Activated T-helper 1 cell treated with Interleukin-2 at 50 U/mL for 16 hours (primary cell): ENCODE measurements around the gene DUS3L.

Source experiments
- DNase-seq: peaks from one replicate; pipeline ENCODE4 v3.0.0-alpha.2; 2020; ENCODE audit warnings: low read depth

Gene DUS3L, protein sequence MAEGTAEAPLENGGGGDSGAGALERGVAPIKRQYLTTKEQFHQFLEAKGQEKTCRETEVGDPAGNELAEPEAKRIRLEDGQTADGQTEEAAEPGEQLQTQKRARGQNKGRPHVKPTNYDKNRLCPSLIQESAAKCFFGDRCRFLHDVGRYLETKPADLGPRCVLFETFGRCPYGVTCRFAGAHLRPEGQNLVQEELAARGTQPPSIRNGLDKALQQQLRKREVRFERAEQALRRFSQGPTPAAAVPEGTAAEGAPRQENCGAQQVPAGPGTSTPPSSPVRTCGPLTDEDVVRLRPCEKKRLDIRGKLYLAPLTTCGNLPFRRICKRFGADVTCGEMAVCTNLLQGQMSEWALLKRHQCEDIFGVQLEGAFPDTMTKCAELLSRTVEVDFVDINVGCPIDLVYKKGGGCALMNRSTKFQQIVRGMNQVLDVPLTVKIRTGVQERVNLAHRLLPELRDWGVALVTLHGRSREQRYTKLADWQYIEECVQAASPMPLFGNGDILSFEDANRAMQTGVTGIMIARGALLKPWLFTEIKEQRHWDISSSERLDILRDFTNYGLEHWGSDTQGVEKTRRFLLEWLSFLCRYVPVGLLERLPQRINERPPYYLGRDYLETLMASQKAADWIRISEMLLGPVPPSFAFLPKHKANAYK

DNA sequence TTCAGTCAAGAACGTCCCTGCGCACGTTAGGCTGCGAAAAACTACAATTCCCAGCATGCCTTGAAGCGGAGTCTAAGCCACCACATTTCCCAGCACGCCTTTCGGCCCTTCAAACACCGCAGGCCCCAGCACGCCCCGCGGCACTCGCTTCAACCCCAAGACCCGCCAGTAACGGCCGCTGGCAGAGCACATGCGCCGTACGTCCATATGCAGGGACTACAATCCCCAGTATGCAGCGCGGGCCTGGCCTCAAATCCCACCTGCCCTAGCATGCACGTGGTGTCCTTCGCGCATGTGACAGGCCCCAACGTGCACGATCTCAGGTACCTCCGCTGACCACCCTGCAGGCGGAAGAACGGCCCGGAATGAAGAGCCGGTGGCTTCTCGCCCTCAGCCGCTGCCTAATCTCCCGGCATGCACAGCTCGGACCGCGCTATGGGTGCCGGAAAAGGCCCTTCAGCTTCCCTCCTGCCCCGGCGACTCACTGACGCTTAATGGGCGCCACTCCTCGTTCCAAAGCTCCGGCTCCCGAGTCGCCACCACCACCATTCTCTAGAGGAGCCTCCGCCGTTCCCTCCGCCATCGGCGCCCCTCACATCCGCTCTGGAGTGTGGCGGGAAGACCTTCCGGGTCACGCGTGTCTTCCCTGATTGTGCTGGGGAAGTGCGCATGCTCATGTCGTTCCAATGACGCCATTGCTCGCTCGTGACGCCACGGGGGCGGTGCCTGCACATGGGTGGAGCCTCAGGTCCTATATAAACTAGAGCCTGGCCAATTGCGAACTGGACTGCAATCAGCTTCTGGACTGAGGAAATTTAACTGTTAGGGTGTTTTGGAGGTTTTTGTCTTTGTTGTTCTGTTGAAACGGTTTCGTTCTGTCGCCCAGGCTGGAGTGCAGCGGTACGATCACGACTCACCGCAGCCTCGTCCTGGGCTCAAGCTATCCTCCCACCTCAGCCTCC lies at the start of gene DUS3L:
Gene DUS3L (minus strand): TSS at position 605 of the 962 bp plus-strand sequence. CDS start 22 bp downstream, at position 583.
- peak; percentile 91 for DNase-seq

DNA sequence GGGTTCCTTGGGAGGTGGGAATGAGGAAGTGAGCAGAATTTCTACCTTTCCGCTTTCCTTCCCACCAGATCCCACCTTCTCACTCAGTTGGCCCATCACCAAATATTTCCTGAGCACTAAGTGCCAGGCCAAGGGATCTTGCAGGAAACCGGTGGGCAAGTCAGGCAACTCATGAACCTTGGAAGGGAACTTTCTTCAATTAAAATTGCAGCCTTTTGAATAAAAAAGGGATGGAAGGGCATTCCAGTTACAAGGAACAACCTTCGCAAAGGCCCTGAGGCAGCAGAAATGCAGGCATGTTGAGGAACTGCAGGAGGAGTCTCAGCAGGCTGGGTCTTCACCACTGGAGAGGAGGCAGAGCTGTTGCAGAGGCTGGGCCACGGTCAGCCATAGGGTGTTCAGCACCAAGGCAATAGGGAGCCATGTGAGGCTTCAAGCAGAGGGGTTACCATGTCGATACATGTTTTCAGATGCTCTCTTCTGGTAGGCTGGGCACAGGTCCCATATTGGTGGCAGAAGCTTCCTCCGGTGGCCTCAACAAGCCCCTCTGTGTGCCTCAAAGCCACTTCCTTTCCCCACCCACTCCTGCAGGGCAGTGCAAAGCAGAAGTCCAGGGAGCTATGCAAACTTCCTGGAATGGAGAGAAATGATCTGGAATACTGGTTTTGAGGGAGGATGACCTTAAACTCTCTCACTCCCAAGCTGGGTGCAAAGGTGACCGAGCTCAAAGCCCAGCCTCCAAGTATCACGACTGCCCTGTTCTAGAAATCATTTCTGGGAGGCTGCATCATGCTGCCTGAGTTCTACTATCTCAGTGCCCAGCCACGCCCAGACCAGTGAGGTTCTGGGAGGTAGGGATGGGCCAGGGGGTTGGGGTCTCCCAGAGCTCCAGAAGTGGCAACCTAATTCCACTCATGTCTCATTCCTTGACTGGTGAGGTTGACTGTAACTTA lies 48.4 kb upstream of the DUS3L start, which contains the start of gene FUT6:
Gene FUT6 (minus strand): TSS at position 638 of the 953 bp plus-strand sequence. CDS start 7,135 bp downstream, outside the sequence.
- no peak for DNase-seq

GRCh38 chr19:5838353-5839064 lies 47.5 kb upstream of the DUS3L start:
- DNase-seq: no peak

DNA sequence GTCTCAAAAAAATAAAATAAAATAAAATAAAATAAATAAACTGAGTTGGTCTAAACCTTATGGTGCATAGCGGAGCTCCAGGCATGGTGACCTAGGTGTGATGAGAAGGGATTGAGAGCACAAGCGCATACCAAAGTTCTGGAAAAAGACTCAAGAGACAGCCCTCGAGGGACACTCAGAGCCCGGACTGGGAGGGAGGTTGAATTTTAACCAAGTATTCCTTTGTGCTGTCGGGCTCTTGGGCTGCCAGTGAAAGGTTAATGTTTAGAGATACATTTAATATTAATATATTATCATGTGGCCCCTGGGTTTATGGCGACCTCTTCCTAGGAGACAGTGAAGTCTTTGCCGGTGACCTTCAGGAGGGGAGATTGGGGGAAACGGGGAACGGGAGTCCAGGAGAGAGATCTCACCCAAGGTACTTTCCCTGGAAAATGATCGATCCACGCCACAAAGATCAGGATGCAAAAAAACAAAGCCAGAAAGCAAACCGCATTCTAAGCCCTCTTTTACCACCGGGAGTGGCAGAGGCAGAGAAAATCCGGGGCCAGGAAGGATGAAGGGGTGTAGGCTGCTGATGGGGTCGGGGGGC lies 46.9 kb upstream of the DUS3L start:
- DNase-seq: no peak

DNA sequence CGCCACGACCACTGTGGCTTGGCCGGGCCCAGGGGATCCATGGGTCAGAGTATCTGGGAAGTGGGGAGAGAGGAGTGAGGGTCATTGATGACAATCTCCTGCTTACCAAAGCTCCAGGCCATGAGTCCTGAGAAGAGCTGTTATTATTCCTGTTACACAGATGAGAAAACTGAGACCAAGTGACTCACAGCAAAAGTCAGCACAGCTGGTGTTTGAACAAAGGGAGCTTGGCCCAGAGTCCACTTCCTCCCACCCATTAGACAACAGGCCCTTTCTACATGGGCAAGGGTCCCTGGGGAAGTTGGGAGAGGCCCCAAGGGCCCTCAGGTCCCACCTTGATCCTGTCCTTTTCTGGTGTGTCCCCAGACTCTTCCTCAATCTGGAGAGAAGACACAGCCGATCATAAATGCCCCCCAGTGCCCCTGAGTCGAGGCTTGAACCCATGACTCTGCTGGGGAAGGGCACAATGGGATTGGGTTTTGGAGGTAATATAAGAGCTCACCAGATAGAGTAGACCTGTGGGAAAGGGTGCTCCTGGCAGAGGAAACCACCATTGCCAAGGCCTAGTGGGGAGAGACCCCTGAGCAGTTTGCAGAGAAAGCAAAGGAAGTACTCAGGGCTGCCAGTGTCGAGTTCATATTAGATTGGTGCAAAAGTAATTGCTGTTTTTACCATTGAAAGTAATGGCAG lies 41.7 kb upstream of the DUS3L start:
- no peak for DNase-seq

GRCh38 chr19:5832061-5832460 lies 41.1 kb upstream of the DUS3L start:
- DNase-seq: no peak

- no peak for DNase-seq
These were observed 40.2 kb upstream of the DUS3L start for GRCh38 chr19:5831159-5831558.

- no peak for DNase-seq
These were observed 38.8 kb upstream of the DUS3L start for GRCh38 chr19:5829567-5830310.

GRCh38 chr19:5828661-5829566 lies 38.0 kb upstream of the DUS3L start:
- no peak for DNase-seq

DNA sequence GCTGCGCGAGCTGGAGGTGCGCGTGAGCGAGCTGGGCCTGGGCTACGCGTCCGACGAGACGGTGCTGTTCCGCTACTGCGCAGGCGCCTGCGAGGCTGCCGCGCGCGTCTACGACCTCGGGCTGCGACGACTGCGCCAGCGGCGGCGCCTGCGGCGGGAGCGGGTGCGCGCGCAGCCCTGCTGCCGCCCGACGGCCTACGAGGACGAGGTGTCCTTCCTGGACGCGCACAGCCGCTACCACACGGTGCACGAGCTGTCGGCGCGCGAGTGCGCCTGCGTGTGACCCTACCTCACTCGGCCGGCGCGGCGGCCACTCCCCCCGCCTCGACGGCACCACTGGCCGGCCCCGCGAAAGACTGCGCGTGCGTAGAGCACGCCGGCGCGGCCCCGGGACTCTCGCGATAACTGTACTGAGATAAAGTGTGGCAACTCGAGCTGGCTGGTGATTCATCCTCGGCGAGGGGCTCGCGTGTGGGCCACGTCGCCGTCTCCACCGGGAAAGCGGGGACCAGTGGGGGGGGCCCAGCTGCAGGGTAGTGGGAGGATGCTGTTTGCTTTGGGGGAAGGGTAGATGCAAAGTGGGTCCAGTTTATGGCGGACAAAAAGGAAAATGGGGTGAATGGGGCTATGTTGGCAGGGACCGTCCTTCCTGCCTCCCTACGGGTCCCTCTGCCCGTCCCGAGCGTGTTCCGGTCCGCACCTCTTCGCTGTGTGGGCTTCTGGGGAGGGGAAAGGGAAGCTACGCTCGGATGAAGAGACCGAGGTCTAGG lies 37.1 kb upstream of the DUS3L start:
- peak; percentile 97 for DNase-seq

- DNase-seq: no peak
These were observed 36.5 kb upstream of the DUS3L start for GRCh38 chr19:5827342-5827890.

DNA sequence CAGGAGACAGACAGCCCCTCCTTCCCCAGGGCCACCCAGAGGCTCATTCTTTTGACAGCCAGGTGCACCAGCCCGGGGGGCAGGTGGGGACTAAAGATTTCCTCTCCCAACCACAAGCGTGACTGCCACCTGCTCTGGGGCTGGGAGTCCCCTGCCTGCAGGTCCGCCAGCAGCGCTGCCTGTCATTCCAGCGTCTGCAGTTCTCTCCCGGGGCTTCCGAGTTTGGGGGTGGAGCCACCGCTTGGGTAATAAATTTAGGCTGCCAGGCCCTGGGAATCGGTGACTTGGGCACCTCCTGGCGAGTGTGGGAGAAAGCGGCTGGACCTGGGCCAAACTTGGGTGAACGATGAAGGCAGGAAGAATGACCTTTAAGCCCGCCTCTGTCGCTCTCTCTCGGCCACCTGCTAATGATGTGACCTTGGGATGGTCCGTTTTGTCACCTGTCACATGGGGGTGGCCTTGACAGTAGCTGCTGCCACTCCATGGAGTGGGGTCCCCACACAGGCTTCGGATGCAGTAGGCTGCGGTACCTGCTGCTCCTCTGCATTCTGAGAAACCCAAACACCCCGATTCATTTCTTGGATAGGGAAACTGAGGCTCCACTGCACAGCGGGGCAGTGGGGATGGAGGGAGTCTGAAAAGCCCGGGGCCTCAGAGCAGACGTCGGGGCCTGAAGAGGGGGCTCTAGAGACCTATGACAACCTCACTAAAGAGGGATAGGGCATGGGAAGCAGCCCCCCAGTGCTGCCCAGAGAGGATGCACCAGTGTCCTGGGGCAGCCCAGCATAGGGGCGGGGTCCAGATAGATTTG lies 35.8 kb upstream of the DUS3L start:
- no peak for DNase-seq

DNA sequence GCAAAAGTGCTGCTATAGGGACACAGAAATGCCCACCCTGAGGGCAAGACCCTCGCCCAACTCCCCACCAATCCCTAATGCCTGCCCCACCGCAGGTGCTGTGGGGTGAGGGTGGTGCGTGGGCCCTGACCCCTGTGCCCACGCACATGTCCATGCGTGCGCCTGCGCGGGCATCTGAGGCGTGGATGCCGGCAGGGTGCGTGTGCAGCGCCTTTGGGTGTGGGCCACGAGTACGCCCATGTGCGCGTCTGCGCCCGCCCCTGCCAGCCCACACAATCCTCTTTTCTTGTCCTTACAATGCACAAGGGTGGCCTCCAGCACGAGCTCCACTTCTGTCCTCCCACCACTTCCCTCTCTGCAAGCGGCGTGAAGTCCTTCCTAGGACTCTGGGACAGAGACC lies 34.2 kb upstream of the DUS3L start:
- no peak for DNase-seq

- DNase-seq: no peak
These were observed 33.8 kb upstream of the DUS3L start for GRCh38 chr19:5824751-5825150.

DNA sequence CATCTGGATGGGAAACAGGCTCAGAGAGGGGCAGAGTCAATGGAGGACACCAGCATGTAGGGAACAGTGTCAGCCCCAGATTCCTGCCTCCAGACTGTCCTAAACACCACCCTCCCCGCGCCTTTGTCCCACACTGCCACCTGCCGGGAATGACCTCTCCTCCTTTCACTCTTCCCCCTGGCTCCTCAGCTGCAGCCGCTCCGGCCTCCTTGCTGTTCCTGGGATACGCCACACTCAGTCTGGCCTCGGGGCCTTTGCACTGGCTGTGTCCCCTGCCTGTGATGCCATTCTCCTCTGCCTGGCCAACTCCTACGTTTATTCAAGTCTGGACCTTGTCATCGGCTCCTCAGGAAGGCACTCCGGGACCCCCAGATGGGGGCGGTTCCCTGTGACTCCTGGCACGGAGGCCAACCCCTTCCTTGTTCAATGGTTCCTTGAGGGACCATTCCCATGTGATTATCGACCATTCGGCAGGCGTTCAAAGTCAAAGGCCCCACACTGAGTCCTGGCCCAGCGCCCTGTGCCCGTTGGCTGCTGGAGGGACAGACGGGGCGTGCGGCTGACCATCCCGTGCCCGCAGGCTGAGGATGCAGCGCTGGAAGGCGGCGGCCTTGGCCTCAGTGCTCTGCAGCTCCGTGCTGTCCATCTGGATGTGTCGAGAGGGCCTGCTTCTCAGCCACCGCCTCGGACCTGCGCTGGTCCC lies 32.8 kb upstream of the DUS3L start:
- no peak for DNase-seq
